Measurements from ENCODE around the gene CA9. TPM values are rescaled to one million over a fixed set of nuclear protein-coding genes. Genes with fewer than 3 reads are reported as not detected.

The CA9 gene
- total RNA-seq, 1 experiment from 2014 or later = 1.0 TPM

DNA sequence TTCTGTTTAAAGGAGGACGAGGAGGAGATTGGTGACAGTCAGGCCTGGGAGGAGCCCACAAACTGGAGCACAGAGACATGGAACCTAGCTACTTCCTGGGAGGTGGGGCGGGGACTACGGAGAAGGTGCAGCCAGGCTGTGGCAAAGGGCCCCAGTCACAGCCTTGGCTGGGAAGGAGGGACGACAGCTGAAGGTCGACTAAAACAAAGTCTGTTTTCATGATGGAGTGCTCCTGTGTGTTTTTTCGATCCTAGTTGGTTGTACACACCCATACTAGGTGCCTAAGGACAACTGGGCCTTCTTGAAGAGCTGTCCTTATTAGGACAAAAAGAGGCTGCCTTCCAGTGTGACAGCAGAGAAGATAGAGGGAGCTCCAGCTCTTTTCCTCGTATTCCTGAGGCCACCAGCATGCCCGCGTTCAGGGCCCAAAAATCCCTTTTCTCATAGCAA, 12.7 kb upstream of the CA9 start (continued):
- TF ChIP-seq, protein P1, sequence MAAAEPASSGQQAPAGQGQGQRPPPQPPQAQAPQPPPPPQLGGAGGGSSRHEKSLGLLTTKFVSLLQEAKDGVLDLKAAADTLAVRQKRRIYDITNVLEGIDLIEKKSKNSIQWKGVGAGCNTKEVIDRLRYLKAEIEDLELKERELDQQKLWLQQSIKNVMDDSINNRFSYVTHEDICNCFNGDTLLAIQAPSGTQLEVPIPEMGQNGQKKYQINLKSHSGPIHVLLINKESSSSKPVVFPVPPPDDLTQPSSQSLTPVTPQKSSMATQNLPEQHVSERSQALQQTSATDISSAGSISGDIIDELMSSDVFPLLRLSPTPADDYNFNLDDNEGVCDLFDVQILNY (CRISPR knock-in tag; IDR thresholded peaks at IDR 0.05) = no peak
- no peak for TF ChIP-seq ZNF281 (CRISPR knock-in tag; IDR thresholded peaks at IDR 0.05)
- TF ChIP-seq OVOL2 (CRISPR knock-in tag; IDR thresholded peaks at IDR 0.05; ENCODE audit: borderline replicate concordance) = no peak

GRCh38 chr9:35661756-35662350, 11.9 kb upstream of the CA9 start:
- Mint-ChIP-seq H3K4me3 (no peak overlapping the region), H3K27me3 (ENCODE audit: low read depth) (peaks cover 11% of the 10 kb centered on the region), H3K27ac (peak overlapping the region; percentile 81; the same call in 1 of the 2 replicates), H3K4me1 (peaks cover 35% of the 10 kb centered on the region), H3K36me3 (peaks cover 39% of the 10 kb centered on the region), H3K9me3 (no peaks in the 10 kb centered on the region)
- ATAC-seq = no peak
- CTCF ChIA-PET = interaction anchor here (0.9 to 10.2 kb wide), 20 partner anchors 13 to 174 kb away, joined by 3 to 127 read pairs (median 6); partner anchors contain the start of genes CREB3, TLN1 and TPM2
- no peak for DNase-seq (ENCODE audit: low spot score)
- TF ChIP-seq RORB (CRISPR knock-in tag; IDR thresholded peaks at IDR 0.05) = no peak
- no peak for TF ChIP-seq STAT6 (CRISPR knock-in tag; conservative IDR thresholded peaks at IDR 0.05; ENCODE audit: low read depth)
- no peak for TF ChIP-seq ETV6 (CRISPR knock-in tag; IDR thresholded peaks at IDR 0.05)
- POLR2A ChIA-PET = interaction anchor here (1.0 to 6.8 kb wide), 5 partner anchors 19 to 70 kb away, joined by 4 to 38 read pairs (median 8); partner anchors contain the start of genes CREB3, TLN1 and TPM2

DNA sequence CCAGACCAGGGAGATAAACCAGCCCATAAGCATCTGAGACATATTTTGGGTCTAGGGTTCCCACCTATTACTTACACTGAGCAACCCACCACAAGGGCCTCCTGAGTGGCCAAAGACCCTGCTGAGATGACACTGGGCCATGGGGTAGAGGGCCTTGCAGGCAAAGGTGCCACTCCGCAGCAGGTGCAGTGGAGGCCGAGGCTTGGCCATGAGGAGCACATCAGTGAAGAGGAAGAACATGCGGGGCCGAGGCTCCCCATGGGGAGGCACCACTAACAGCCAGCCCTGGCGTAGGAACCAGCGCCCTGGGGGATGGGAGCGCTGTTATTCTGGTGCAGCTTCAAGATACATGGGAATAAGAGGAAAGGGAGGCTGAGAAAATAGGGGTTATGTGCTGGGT, 11.3 kb upstream of the CA9 start:
- peaks cover 5% of the 10 kb centered on the region for H3K27me3 Mint-ChIP-seq (ENCODE audit: low read depth)
- ChIA-PET POLR2A (interaction anchor here (6.8 kb wide), 1 partner anchor 28 kb away, joined by 38 read pairs; the partner anchor contains the start of gene TPM2), CTCF (interaction anchor here (3.2 to 10.2 kb wide), 2 partner anchors 27 to 33 kb away, joined by 49 to 127 read pairs; partner anchors contain the start of gene TPM2)
- peak overlapping the region; percentile 41; the same call in 1 of the 2 replicates for H3K4me3 Mint-ChIP-seq
- H3K9me3 Mint-ChIP-seq = peaks cover 2% of the 10 kb centered on the region
- ATAC-seq = no peak
- 0 out of 2 replicates have a peak overlapping the region, but pooled peaks have one; percentile 2 for H3K27ac Mint-ChIP-seq
- TF ChIP-seq HMGA2 (CRISPR knock-in tag; IDR thresholded peaks at IDR 0.05) = no peak
- TF ChIP-seq TEAD4 (CRISPR knock-in tag; IDR thresholded peaks at IDR 0.05) = no peak
- no peak for TF ChIP-seq MLX (CRISPR knock-in tag; IDR thresholded peaks at IDR 0.05)
- no peak for TF ChIP-seq NFE2L1 (CRISPR knock-in tag; IDR thresholded peaks at IDR 0.05)
- no peak for DNase-seq (ENCODE audit: low spot score)
- peaks cover 39% of the 10 kb centered on the region for H3K36me3 Mint-ChIP-seq
- peaks cover 32% of the 10 kb centered on the region for H3K4me1 Mint-ChIP-seq

Data from WTC11 (cell line).